IMR-90 (cell line): ENCODE data around the gene ACTR3C. TPM values are rescaled to one million over a fixed set of nuclear protein-coding genes. Genes with fewer than 3 reads are reported as not detected.

ENCODE experiments used
- ATAC-seq: fragments of 200-7000 bp; cut with Tn5 transposase; 2 replicates; pipeline ENCODE4 v1.9.1; 2020; ENCODE audit warnings: low read depth, mild to moderate bottlenecking, moderate library complexity
- BruUV-seq: library from RNA; stranded (reverse); fragments of 400-500 nt; replicated peaks from 2 replicates; lab custom pipeline; 2021; lab: Mats Ljungman, UMichigan
- CTCF ChIA-PET: fragments of 300-600 bp; formaldehyde crosslinking; extraction: SDS; loops from one replicate; lab custom pipeline; 2021; ENCODE audit warnings: antibody characterized with exemption; lab: Yijun Ruan, JAX
- POLR2A ChIA-PET: fragments of 300-600 bp; sonication (Branson Sonifier 250); formaldehyde crosslinking; loops from one replicate; lab custom pipeline; 2022; ENCODE audit warnings: antibody characterized with exemption; ENCODE audit not compliant: unreplicated experiment; lab: Charles Lee
- DNase-seq: peaks from one replicate; pipeline ENCODE4 v3.0.0; 2013
- H2AFZ ChIP-seq: replicated peaks from 2 replicates; pipeline ENCODE3; 2013; ENCODE audit warnings: low read length, mild to moderate bottlenecking; ENCODE audit not compliant: poor library complexity
- H2AK5ac ChIP-seq: 2 replicates; pipeline ENCODE4 v1.6.1; 2013; ENCODE audit warnings: low read depth, low read length, inconsistent platforms
- H2AK9ac ChIP-seq: replicated peaks from 2 replicates; pipeline ENCODE3; 2013; ENCODE audit warnings: mild to moderate bottlenecking, low read depth, low read length, moderate library complexity; ENCODE audit not compliant: poor library complexity
- H2BK120ac ChIP-seq: 2 replicates; pipeline ENCODE4 v1.6.1; 2013; ENCODE audit warnings: low read depth, low read length, inconsistent platforms
- H2BK15ac ChIP-seq: 3 replicates; pipeline ENCODE4 v1.6.1; 2013; ENCODE audit warnings: low read depth, low read length, inconsistent platforms
- H2BK20ac ChIP-seq: 2 replicates; pipeline ENCODE4 v1.6.1; 2013; ENCODE audit warnings: low read depth, mild to moderate bottlenecking, inconsistent platforms, low read length, moderate library complexity
- H2BK5ac ChIP-seq: 2 replicates; pipeline ENCODE4 v1.6.1; 2013; ENCODE audit warnings: mild to moderate bottlenecking, low read depth, low read length, inconsistent platforms; ENCODE audit not compliant: poor library complexity, severe bottlenecking
- H3K14ac ChIP-seq: replicated peaks from 2 replicates; pipeline ENCODE4 v1.6.1; 2013; ENCODE audit warnings: low read depth, low read length, inconsistent platforms
- H3K18ac ChIP-seq: 2 replicates; pipeline ENCODE4 v1.6.1; 2013; ENCODE audit warnings: low read depth, low read length, control low read depth
- H3K23ac ChIP-seq: 2 replicates; pipeline ENCODE4 v1.6.1; 2013; ENCODE audit warnings: low read depth, low read length, inconsistent platforms
- H3K27ac ChIP-seq: 2 replicates; pipeline ENCODE4 v1.5.1; 2013; ENCODE audit warnings: mild to moderate bottlenecking, control low read depth, low read length; ENCODE audit not compliant: insufficient read depth
- H3K27me3 ChIP-seq: 2 replicates; pipeline ENCODE4 v1.6.1; 2013; ENCODE audit warnings: low read length; ENCODE audit not compliant: control insufficient read depth, insufficient read depth
- H3K36me3 ChIP-seq: 2 replicates; pipeline ENCODE4 v1.6.1; 2013; ENCODE audit warnings: low read length, mixed read lengths; ENCODE audit not compliant: control insufficient read depth, insufficient read depth
- H3K4ac ChIP-seq: 2 replicates; pipeline ENCODE4 v1.6.1; 2013; ENCODE audit warnings: low read depth, low read length, inconsistent platforms
- H3K4me1 ChIP-seq: 2 replicates; pipeline ENCODE4 v1.6.1; 2013; ENCODE audit warnings: low read length, mixed read lengths; ENCODE audit not compliant: control insufficient read depth, insufficient read depth
- H3K4me2 ChIP-seq: 2 replicates; pipeline ENCODE4 v1.6.1; 2013; ENCODE audit warnings: low read depth, mild to moderate bottlenecking, control low read depth, low read length, moderate library complexity
- H3K4me3 ChIP-seq: 2 replicates; pipeline ENCODE4 v1.5.1; 2013; ENCODE audit warnings: low read depth, mild to moderate bottlenecking, control low read depth, low read length, moderate library complexity; ENCODE audit not compliant: insufficient read depth
- H3K56ac ChIP-seq: 2 replicates; pipeline ENCODE4 v1.6.1; 2013; ENCODE audit warnings: low read length, inconsistent platforms; ENCODE audit not compliant: insufficient read depth; ENCODE audit errors: extremely low read depth
- H3K79me1 ChIP-seq, 2 experiments: 2 replicates each; pipeline ENCODE4 v1.6.1; 2013; ENCODE audit warnings: low read length in 2 of 2, inconsistent platforms in 1 of 2, low read depth in 1 of 2
- H3K9ac ChIP-seq: 2 replicates; pipeline ENCODE4 v1.6.1; 2013; ENCODE audit warnings: low read depth, low read length, control low read depth
- H3K9me1 ChIP-seq: 2 replicates; pipeline ENCODE4 v1.6.1; 2013; ENCODE audit warnings: low read length, inconsistent platforms; ENCODE audit not compliant: insufficient read depth
- H3K9me3 ChIP-seq: 2 replicates; pipeline ENCODE4 v1.6.1; 2013; ENCODE audit warnings: low read length; ENCODE audit not compliant: control insufficient read depth, insufficient read depth
- H4K20me1 ChIP-seq: 2 replicates; pipeline ENCODE4 v1.6.1; 2013; ENCODE audit warnings: low read length, inconsistent platforms; ENCODE audit not compliant: insufficient read depth
- H4K5ac ChIP-seq: 2 replicates; pipeline ENCODE4 v1.6.1; 2013; ENCODE audit warnings: mild to moderate bottlenecking, low read depth, low read length, control low read depth
- H4K8ac ChIP-seq, 2 experiments: 2 replicates each; pipeline ENCODE4 v1.6.1; 2013; ENCODE audit warnings: low read depth in 2 of 2, low read length in 2 of 2, control low read depth in 1 of 2, inconsistent platforms in 1 of 2
- H4K91ac ChIP-seq: 2 replicates; pipeline ENCODE4 v1.6.1; 2013; ENCODE audit warnings: low read depth, low read length, inconsistent platforms; ENCODE audit not compliant: insufficient read depth
- BHLHE40 ChIP-seq: fragments of 150-350 bp; IDR thresholded peaks from 2 replicates; pipeline ENCODE4 v1.6.1; 2016; ENCODE audit warnings: mild to moderate bottlenecking, low read depth, low read length
- FOS ChIP-seq: fragments of 150-350 bp; IDR thresholded peaks from 2 replicates; pipeline ENCODE4 v1.6.1; 2016; ENCODE audit warnings: low read depth, low read length
- MXI1 ChIP-seq: IDR thresholded peaks from 2 replicates; pipeline ENCODE4 v1.6.1; 2012; ENCODE audit warnings: low read depth, mild to moderate bottlenecking, low read length, moderate library complexity, borderline replicate concordance
- NFE2L2 ChIP-seq: fragments of 150-350 bp; IDR thresholded peaks from 2 replicates; pipeline ENCODE4 v1.6.1; 2016; ENCODE audit warnings: low read depth, mild to moderate bottlenecking, low read length
- POLR2A ChIP-seq: IDR thresholded peaks from 2 replicates; pipeline ENCODE4 v1.6.1; 2012; ENCODE audit warnings: mild to moderate bottlenecking, low read depth, low read length
- RAD21 ChIP-seq: IDR thresholded peaks from 2 replicates; pipeline ENCODE4 v1.6.1; 2012; ENCODE audit warnings: low read length, improper control_type of control experiment
- RCOR1 ChIP-seq: IDR thresholded peaks from 2 replicates; pipeline ENCODE4 v1.6.1; 2012; ENCODE audit warnings: mild to moderate bottlenecking, low read length, improper control_type of control experiment; ENCODE audit not compliant: insufficient replicate concordance
- RFX5 ChIP-seq: IDR thresholded peaks from 2 replicates; pipeline ENCODE4 v1.8.0; 2012; ENCODE audit warnings: low read depth, mild to moderate bottlenecking, low read length, moderate library complexity
- SMC3 ChIP-seq: fragments of 150-350 bp; IDR thresholded peaks from 2 replicates; pipeline ENCODE4 v1.6.1; 2016; ENCODE audit warnings: low read depth, mild to moderate bottlenecking, antibody characterized with exemption, low read length, moderate library complexity
- WGBS, 2 experiments: methylation state at CpG; one replicate each; pipeline versions ENCODE4 v1.1.5 to v1.1.7; 2013; ENCODE audit warnings: missing lambda C conversion rate in 2 of 2; ENCODE audit not compliant: insufficient read length in 1 of 2; ENCODE audit errors: extremely low coverage in 2 of 2; 5-methylcytosine and 5-hydroxymethylcytosine counted together
- dilution Hi-C: fragments of 300-500 bp; cut with HindIII; formaldehyde crosslinking; loops from one replicate; pipeline ENCODE4 v1.14.3; 2018; ENCODE audit warnings: low sequenced_read_pairs; ENCODE audit not compliant: unreplicated experiment
- in situ Hi-C: fragments of 300-500 bp; cut with MboI; formaldehyde crosslinking; loops from 3 replicates; pipeline ENCODE4 v1.14.3; 2019; ENCODE audit warnings: low sequenced_read_pairs, inconsistent platforms, mixed read lengths
- intact Hi-C: fragments of 100-400 bp; cut with micrococcal nuclease; formaldehyde crosslinking; loops from 2 replicates; pipeline ENCODE4 v1.10.0; 2022
- polyA plus RNA-seq, 3 experiments: library from polyadenylated mRNA; depleted of rRNA; stranded (reverse); fragments of >200 nt; gene quantifications; 2 replicates each; pipeline ENCODE4 v1.2.3, GENCODE V29; 2012; ENCODE audit warnings: low replicate concordance in 1 of 3
- total RNA-seq: library from RNA; depleted of rRNA; stranded (reverse); fragments of >200 nt; gene quantifications from 2 replicates; pipeline ENCODE4 v1.2.3, GENCODE V29; 2012
- TF ChIP-seq, protein P1 (sequence below): fragments of 150-350 bp; IDR thresholded peaks from 2 replicates; pipeline ENCODE4 v1.6.1; 2017; ENCODE audit warnings: mild to moderate bottlenecking, antibody characterized with exemption, low read length, low read depth
- TF ChIP-seq, protein P2 (sequence below): fragments of 150-350 bp; IDR thresholded peaks from 2 replicates; pipeline ENCODE4 v1.6.1; 2016; ENCODE audit warnings: low read depth, mild to moderate bottlenecking, low read length, moderate library complexity, borderline replicate concordance

The ACTR3C gene
- total and polyA plus RNA-seq, 2 of the 4 experiments (the other 2 are of a cell fraction): not detected

DNA sequence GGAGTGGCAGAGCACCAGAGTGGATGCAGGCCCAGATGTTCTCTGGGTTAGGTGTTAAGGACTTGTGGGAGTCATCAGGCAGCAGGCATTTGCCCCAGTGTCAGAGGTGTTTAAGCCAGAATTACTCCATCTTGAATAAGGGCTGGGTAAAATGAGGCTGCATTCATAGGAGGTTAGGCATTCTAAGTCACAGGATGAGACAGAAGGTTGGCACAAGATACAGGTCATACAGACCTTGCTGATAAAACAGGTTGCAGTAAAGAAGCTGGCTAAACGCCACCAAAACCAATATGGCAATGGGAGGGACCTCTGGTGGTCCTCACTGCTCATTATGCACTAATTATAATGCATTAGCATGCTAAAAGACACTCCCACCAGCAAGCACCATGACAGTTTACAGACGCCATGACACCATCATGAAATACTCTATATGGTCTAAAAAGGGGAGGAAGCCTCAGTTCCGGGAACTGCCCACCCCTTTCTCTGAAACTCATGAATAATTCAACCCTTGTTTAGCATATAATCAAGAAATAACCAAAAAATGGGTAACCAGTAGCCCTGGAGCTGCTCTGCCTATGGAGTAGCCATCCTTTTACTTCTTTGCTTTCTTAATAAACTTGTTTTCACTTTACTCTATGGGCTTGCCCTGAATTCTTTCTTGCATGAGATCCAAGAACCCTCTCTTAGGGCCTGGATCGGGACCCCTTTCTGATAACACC lies 1.1 kb downstream of the ACTR3C start:
- Histone ChIP-seq H2AK5ac (no peak overlapping the region), H3K4me1 (peaks cover 10% of the 10 kb centered on the region; the same call in 1 of the 2 replicates), H2AK9ac (no peak overlapping the region), H3K9me3 (no peaks in the 10 kb centered on the region), H3K27ac (no peak overlapping the region), H4K5ac (no peak overlapping the region), H3K27me3 (no peaks in the 10 kb centered on the region; the same call in 1 of the 2 replicates), H3K9ac (no peak overlapping the region), H3K79me1 (no peaks in the 10 kb centered on the region), H3K4ac (no peak overlapping the region), H3K23ac (no peak overlapping the region), H2BK5ac (no peak overlapping the region), H3K36me3 (no peaks in the 10 kb centered on the region), H3K56ac (no peak overlapping the region), H4K8ac (no peak overlapping the region), H3K18ac (no peak overlapping the region), H2BK20ac (no peak overlapping the region), H2BK120ac (no peak overlapping the region), H2BK15ac (no peak overlapping the region), H2AFZ (no peak overlapping the region), H3K9me1 (no peaks in the 10 kb centered on the region), H3K4me2 (no peak overlapping the region), H3K14ac (no peak overlapping the region), H3K4me3 (no peak overlapping the region), H4K91ac (no peak overlapping the region), H4K20me1 (no peaks in the 10 kb centered on the region)
- in situ Hi-C loops: loop anchor here (25.0 kb wide), 1 partner anchor 415 kb away; the partner anchor contains the start of gene GIMAP5
- POLR2A ChIA-PET: no interaction called here
- CTCF ChIA-PET: no interaction called here
- intact Hi-C loops: no loop called here
- no CpG with 5 or more reads among the region's 4 CpGs for WGBS, 2 experiments
- DNase-seq: no peak
- BruUV-seq: no TSS peak
- TF ChIP-seq RCOR1 (no peak), MXI1 (no peak), RFX5 (no peak), NFE2L2 (no peak), RAD21 (no peak), POLR2A (no peak), SMC3 (no peak), BHLHE40 (no peak), FOS (no peak)
- TF ChIP-seq, protein P1, sequence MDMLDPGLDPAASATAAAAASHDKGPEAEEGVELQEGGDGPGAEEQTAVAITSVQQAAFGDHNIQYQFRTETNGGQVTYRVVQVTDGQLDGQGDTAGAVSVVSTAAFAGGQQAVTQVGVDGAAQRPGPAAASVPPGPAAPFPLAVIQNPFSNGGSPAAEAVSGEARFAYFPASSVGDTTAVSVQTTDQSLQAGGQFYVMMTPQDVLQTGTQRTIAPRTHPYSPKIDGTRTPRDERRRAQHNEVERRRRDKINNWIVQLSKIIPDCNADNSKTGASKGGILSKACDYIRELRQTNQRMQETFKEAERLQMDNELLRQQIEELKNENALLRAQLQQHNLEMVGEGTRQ: no peak
- TF ChIP-seq, protein P2, sequence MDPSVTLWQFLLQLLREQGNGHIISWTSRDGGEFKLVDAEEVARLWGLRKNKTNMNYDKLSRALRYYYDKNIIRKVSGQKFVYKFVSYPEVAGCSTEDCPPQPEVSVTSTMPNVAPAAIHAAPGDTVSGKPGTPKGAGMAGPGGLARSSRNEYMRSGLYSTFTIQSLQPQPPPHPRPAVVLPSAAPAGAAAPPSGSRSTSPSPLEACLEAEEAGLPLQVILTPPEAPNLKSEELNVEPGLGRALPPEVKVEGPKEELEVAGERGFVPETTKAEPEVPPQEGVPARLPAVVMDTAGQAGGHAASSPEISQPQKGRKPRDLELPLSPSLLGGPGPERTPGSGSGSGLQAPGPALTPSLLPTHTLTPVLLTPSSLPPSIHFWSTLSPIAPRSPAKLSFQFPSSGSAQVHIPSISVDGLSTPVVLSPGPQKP: no peak
- ATAC-seq: no peak
- dilution Hi-C loops: no loop called here
